ENCODE data around the gene MESD. TPM values are rescaled to one million over a fixed set of nuclear protein-coding genes. Genes with fewer than 3 reads are reported as not detected.

MESD gene
- total RNA-seq, 2 donors from 2014 or later = 22.0 to 28.4 TPM

DNA sequence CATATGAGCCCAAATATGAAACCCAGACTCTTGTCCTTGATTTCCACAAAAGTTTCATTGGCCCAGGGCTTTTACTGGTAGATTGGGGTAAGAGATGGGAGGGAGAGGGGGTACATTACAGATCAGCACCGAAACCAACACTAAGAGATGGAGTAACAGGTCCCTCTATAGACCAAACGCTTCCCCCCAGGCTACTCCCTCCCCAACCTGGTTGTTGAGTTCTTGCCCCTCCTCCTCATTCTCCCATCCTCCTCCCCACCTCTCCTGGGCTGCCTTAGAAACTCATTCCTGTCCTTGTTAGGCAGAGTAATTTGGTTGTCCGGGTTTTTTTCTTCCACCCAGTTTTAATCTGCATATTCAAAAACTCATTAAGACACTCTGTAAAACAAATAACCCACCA is 74.1 kb downstream of the MESD start:
- no peak overlapping the region for H3K4me3 Mint-ChIP-seq
- H3K27ac Mint-ChIP-seq = no peak overlapping the region
- no peaks in the 10 kb centered on the region for H3K4me1 Mint-ChIP-seq
- H3K36me3 Mint-ChIP-seq (ENCODE audit: low read depth) = peaks cover 3% of the 10 kb centered on the region
- no peak for ATAC-seq (replicated peaks)
- no peaks in the 10 kb centered on the region for H3K27me3 Mint-ChIP-seq
- H3K9me3 Mint-ChIP-seq = no peaks in the 10 kb centered on the region

DNA sequence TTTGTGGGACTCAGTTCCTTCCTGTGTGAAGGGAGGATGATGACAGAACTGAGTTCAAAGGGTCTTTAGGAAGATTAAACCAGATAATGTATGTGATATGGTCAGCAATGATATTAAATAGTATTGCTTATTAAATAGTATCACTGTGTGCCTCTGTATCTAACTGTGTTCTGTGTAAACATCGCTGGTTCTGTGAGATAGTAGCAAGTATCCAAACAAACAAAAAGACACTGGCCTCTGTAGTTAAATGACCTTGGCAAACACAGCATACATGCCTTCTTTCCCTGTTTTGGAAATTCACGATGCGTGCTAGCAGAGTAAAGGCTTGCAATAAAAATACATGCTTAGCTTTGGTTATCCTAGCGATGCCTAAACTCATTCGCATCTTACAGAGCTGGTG is 76.1 kb downstream of the MESD start:
- H3K4me3 Mint-ChIP-seq = no peak overlapping the region
- no peak overlapping the region for H3K27ac Mint-ChIP-seq
- no peaks in the 10 kb centered on the region for H3K9me3 Mint-ChIP-seq
- H3K36me3 Mint-ChIP-seq (ENCODE audit: low read depth) = peaks cover 13% of the 10 kb centered on the region
- no peak for ATAC-seq (replicated peaks)
- no peaks in the 10 kb centered on the region for H3K27me3 Mint-ChIP-seq
- no peaks in the 10 kb centered on the region for H3K4me1 Mint-ChIP-seq

DNA sequence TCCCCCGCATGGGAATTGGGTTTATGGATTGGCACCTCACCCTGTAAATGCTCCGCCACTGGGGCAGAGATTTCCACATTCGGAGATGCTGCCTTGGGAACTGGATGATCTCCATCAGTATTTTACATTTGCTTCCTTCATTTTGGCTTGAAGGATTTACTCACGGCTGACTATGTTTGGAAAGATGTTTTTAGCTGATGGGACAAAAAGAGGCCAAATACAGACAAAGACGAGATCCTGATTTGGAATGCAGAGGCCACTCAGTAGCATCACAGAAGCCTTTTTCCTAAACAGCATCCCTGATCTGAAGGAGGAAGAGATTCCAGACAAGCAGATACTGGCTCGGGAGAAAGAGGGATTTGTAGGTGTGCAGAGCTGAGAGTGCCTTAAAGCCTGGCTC is 76.9 kb downstream of the MESD start:
- Mint-ChIP-seq H3K27me3 (no peaks in the 10 kb centered on the region), H3K36me3 (ENCODE audit: low read depth) (peaks cover 13% of the 10 kb centered on the region), H3K4me1 (no peaks in the 10 kb centered on the region), H3K9me3 (no peaks in the 10 kb centered on the region), H3K4me3 (no peak overlapping the region), H3K27ac (no peak overlapping the region)
- no peak for ATAC-seq (replicated peaks)

DNA sequence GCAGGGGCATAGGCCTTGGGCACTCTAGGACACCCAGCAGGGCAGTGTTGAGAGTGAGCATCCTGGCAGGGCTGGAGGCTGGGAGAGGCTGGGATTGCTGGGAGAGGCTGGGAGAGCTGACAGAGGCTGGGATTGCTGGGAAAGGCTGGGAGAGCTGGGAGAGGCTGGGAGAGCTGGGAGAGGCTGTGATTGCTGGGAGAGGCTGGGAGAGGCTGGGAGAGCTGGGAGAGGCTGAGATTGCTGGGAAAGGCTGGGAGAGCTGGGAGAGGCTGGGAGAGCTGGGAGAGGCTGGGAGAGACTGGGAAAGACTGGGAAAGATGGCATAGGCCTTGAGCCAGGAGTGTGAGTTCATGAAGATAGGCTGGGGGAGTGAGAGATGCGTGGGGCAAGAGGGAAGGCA is 77.8 kb downstream of the MESD start:
- Mint-ChIP-seq H3K27ac (no peak overlapping the region), H3K36me3 (ENCODE audit: low read depth) (peaks cover 13% of the 10 kb centered on the region), H3K4me3 (no peak overlapping the region), H3K4me1 (no peaks in the 10 kb centered on the region), H3K9me3 (no peaks in the 10 kb centered on the region), H3K27me3 (no peaks in the 10 kb centered on the region)
- no peak for ATAC-seq (replicated peaks)

DNA sequence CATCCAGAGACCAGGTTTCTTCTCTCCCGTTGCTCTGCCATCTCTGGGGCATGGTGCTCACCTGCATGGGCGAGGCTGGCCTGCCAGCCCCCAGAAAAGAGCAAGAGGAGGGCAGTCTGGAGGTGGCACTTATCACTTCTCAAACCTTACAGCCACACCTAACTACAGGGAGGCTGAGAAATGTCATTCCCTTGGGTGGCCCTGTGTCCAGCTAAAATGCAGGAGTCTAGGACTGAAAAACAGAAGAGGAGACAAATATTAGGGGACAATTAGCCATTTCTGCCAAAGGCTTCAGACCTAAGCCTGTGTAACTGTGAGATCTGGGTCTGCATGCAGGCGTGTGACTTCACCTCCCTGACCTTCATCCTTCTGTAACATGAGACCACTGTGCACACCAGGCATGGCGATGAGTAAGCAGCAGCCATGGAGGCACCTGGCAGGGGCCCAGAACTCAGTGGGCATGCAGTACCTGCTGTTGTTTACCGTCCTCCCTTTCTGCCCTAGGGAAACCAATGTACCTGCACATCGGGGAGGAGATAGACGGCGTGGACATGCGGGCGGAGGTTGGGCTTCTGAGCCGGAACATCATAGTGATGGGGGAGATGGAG is 83.4 kb downstream of the MESD start:
- H3K4me3 Mint-ChIP-seq = no peak overlapping the region
- H3K36me3 Mint-ChIP-seq (ENCODE audit: low read depth) = peaks cover 13% of the 10 kb centered on the region
- H3K9me3 Mint-ChIP-seq = no peaks in the 10 kb centered on the region
- ATAC-seq (replicated peaks) = no peak
- H3K27me3 Mint-ChIP-seq = no peaks in the 10 kb centered on the region
- H3K4me1 Mint-ChIP-seq = no peaks in the 10 kb centered on the region
- H3K27ac Mint-ChIP-seq = no peak overlapping the region

DNA sequence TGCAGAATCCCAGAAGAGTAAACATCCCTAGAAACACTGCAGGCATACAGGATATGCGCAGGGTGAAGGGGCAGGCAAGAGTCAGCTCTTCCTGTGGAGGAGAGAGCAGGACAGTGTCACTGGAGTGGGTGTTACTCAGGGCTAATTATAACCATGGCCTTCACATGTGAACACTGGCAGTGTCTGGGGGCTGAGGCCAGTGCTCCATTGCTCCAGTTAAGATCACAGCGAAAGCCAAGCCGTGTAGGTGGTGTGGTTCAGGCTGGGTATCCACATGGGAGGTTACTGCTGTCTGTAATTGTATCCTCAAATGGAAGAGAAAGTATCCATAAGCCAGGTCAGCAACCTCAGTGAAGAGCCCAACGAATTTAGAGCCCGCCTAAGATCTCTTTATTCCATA is 84.6 kb downstream of the MESD start:
- no peaks in the 10 kb centered on the region for H3K27me3 Mint-ChIP-seq
- H3K36me3 Mint-ChIP-seq (ENCODE audit: low read depth) = peaks cover 6% of the 10 kb centered on the region
- ATAC-seq (replicated peaks) = no peak
- no peak overlapping the region for H3K4me3 Mint-ChIP-seq
- no peaks in the 10 kb centered on the region for H3K9me3 Mint-ChIP-seq
- H3K27ac Mint-ChIP-seq = no peak overlapping the region
- H3K4me1 Mint-ChIP-seq = no peaks in the 10 kb centered on the region

DNA sequence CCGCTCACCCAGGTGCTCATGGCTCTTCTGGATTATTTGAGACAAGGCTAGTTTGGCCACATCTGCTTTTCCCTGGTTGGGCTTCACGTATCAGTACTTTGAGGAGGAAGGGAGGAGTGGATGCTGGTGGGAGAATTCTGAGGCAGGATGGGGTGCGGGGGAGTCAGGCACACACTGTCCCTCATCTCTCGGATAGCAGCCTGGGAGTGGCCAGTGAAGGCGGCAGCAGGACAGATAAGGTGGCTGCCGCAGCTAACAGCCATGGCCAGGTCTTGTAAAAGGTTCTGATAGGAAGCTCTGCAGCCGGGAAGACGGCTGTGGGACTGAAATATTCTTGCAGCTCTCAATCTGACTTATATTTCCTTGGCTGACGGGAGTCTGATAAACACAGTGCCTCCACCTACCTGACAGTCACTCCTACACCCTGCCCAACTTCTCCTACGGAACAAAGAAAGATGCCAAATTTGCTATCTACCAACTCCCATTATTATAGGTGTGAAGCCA is 87.3 kb downstream of the MESD start:
- Mint-ChIP-seq H3K36me3 (ENCODE audit: low read depth) (no peaks in the 10 kb centered on the region), H3K27ac (no peak overlapping the region), H3K27me3 (no peaks in the 10 kb centered on the region), H3K9me3 (peaks cover 4% of the 10 kb centered on the region), H3K4me3 (no peak overlapping the region), H3K4me1 (no peaks in the 10 kb centered on the region)
- no peak for ATAC-seq (replicated peaks)

DNA sequence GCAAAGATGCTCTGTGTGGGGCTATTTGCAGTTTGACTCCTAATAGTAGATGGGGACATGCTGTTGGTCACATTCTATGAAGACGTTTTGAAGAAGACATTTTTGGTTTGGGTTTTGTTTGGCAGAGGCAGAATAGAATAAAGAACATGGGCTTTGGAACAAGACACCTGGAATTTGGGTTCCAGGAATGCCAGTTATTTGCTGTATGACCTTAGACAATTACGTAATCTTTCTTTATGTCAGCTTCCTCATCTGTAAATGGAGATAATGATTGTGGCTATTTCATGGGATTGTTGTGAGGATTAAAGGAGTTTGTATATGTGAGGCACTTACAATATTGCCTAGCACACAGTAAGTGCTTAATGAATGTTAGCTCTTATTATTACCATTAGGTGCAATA is 91.6 kb downstream of the MESD start:
- no peaks in the 10 kb centered on the region for H3K27me3 Mint-ChIP-seq
- ATAC-seq (replicated peaks) = no peak
- no peak overlapping the region for H3K4me3 Mint-ChIP-seq
- peaks cover 16% of the 10 kb centered on the region for H3K9me3 Mint-ChIP-seq
- H3K27ac Mint-ChIP-seq = no peak overlapping the region
- no peaks in the 10 kb centered on the region for H3K4me1 Mint-ChIP-seq
- no peaks in the 10 kb centered on the region for H3K36me3 Mint-ChIP-seq (ENCODE audit: low read depth)

Other genes with a start within 250 kb of the MESD start
- gene CEMIP, start 210.4 kb downstream of the MESD start, total RNA-seq = under 1 TPM; 0.04 to 0.05 TPM
- gene TLNRD1, start 11.1 kb upstream of the MESD start, total RNA-seq = 10 to 100 TPM; 19.1 to 39.3 TPM
- under 1 TPM in 1 of 2 donors, not detected in 1; 0.15 TPM for gene CFAP161, start 144.5 kb upstream of the MESD start, total RNA-seq
- gene IL16, start 207.1 kb upstream of the MESD start, total RNA-seq = 10 to 100 TPM; 58.0 to 95.0 TPM